KBM-7 (cell line): ENCODE results near the gene LEP.

Source experiments
- DNase-seq: peaks from one replicate; pipeline ENCODE4 v3.0.0-alpha.2; 2015
- in situ Hi-C: fragments of 300-500 bp; cut with MboI; formaldehyde crosslinking; loops from 2 replicates; pipeline ENCODE4 v1.14.3; 2020; ENCODE audit warnings: low sequenced_read_pairs, low pct_unique_long_range_greater_than_20kb, mixed read lengths

Gene LEP

GRCh38 chr7:128209229-128210035 lies 31.6 kb upstream of the LEP start:
- in situ Hi-C loops, result loop anchor here (25.0 kb wide), 1 partner anchor 497 kb away; no protein-coding TSS in a partner anchor
- peak; percentile 84 for DNase-seq

GRCh38 chr7:128210036-128210347 lies 31.1 kb upstream of the LEP start:
- DNase-seq, result no peak
- in situ Hi-C loops, result loop anchor here (25.0 kb wide), 1 partner anchor 498 kb away; no protein-coding TSS in a partner anchor

GRCh38 chr7:128210590-128211570 lies 30.2 kb upstream of the LEP start:
- in situ Hi-C loops, result loop anchor here (25.0 kb wide), 1 partner anchor 499 kb away; no protein-coding TSS in a partner anchor
- no peak for DNase-seq

GRCh38 chr7:128211626-128212025 lies 29.5 kb upstream of the LEP start:
- no peak for DNase-seq
- in situ Hi-C loops, result loop anchor here (25.0 kb wide), 1 partner anchor 499 kb away; no protein-coding TSS in a partner anchor

- in situ Hi-C loops, result loop anchor here (25.0 kb wide), 1 partner anchor 502 kb away; no protein-coding TSS in a partner anchor
- DNase-seq, result no peak
Observed at GRCh38 chr7:128214463-128214862, 26.6 kb upstream of the LEP start.

GRCh38 chr7:128215281-128215680 lies 25.8 kb upstream of the LEP start:
- DNase-seq, result no peak
- in situ Hi-C loops, result loop anchor here (25.0 kb wide), 1 partner anchor 503 kb away; no protein-coding TSS in a partner anchor

- DNase-seq, result no peak
- in situ Hi-C loops, result loop anchor here (25.0 kb wide), 1 partner anchor 503 kb away; no protein-coding TSS in a partner anchor
Observed at GRCh38 chr7:128215739-128216138, 25.3 kb upstream of the LEP start.

- in situ Hi-C loops, result loop anchor here (25.0 kb wide), 1 partner anchor 505 kb away; no protein-coding TSS in a partner anchor
- no peak for DNase-seq
Observed at GRCh38 chr7:128217030-128217805, 23.9 kb upstream of the LEP start.

- in situ Hi-C loops, result loop anchor here (25.0 kb wide), 1 partner anchor 506 kb away; no protein-coding TSS in a partner anchor
- no peak for DNase-seq
Observed at GRCh38 chr7:128217967-128218652, 23.0 kb upstream of the LEP start.

GRCh38 chr7:128219636-128220035 lies 21.4 kb upstream of the LEP start:
- in situ Hi-C loops, result loop anchor here (25.0 kb wide), 1 partner anchor 507 kb away; no protein-coding TSS in a partner anchor
- no peak for DNase-seq

- no peak for DNase-seq
- in situ Hi-C loops, result loop anchor here (25.0 kb wide), 1 partner anchor 510 kb away; no protein-coding TSS in a partner anchor
Observed at GRCh38 chr7:128221929-128222403, 19.1 kb upstream of the LEP start.

GRCh38 chr7:128226132-128226980 lies 14.7 kb upstream of the LEP start:
- in situ Hi-C loops, result no loop called here

GRCh38 chr7:128227271-128227670 lies 13.8 kb upstream of the LEP start:
- in situ Hi-C loops, result no loop called here

More at GRCh38 chr7:128226132-128226980, 14.7 kb upstream of the LEP start:
- DNase-seq, result no peak

GRCh38 chr7:128231021-128231420 lies 10.1 kb upstream of the LEP start:
- in situ Hi-C loops, result no loop called here

More at GRCh38 chr7:128227271-128227670, 13.8 kb upstream of the LEP start:
- no peak for DNase-seq

GRCh38 chr7:128231677-128232076 lies 9.4 kb upstream of the LEP start:
- in situ Hi-C loops, result no loop called here
- DNase-seq, result no peak

More at GRCh38 chr7:128231021-128231420, 10.1 kb upstream of the LEP start:
- DNase-seq, result no peak

GRCh38 chr7:128233471-128233870 lies 7.6 kb upstream of the LEP start:
- in situ Hi-C loops, result no loop called here
- no peak for DNase-seq

- DNase-seq, result no peak
- in situ Hi-C loops, result no loop called here
Observed at GRCh38 chr7:128234476-128235026, 6.5 kb upstream of the LEP start.
